ENCODE data around the gene IFIT3. TPM values are rescaled to one million over a fixed set of nuclear protein-coding genes. Genes with fewer than 3 reads are reported as not detected.

Gene IFIT3
- total RNA-seq, 3 donors from 2014 or later (not counting 1 experiment from before 2014, with no cell fraction given): 12.0 to 31.7 (median 12.2) TPM

- no peak for TF ChIP-seq CTCF (IDR thresholded peaks at IDR 0.05)
- Mint-ChIP-seq H3K9me3 (no peaks in the 10 kb centered on the region), H3K36me3 (no peaks in the 10 kb centered on the region), H3K27me3 (ENCODE audit: low read depth in 2 of 2) (peaks cover 21 to 65% of the 10 kb centered on the region in 2 donors), H3K4me1 (no peaks in the 10 kb centered on the region), H3K4me3 (no peak overlapping the region), H3K27ac (no peak overlapping the region)
- Histone ChIP-seq H3K9me3 (ENCODE audit: control insufficient read depth, insufficient read depth, low read length) (no peaks in the 10 kb centered on the region), H3K27ac (ENCODE audit: low read length) (no peak overlapping the region), H3K4me1 (ENCODE audit: control insufficient read depth, insufficient read depth, low read length) (no peaks in the 10 kb centered on the region), H3K4me3 (ENCODE audit: low read length) (no peak overlapping the region), H3K36me3 (ENCODE audit: control insufficient read depth, insufficient read depth, low read length) (no peaks in the 10 kb centered on the region), H3K27me3 (ENCODE audit: control insufficient read depth, insufficient read depth, low read length) (peaks cover 2% of the 10 kb centered on the region)
- WGBS (ENCODE audit: insufficient coverage): 92% methylated on average over 12 of the region's 12 CpGs
- intact Hi-C loops (cut with micrococcal nuclease): no loop called here
- no peak for DNase-seq
- no peak for ATAC-seq
These were observed 24.2 kb downstream of the IFIT3 start for GRCh38 chr10:89351780-89352597.

GRCh38 chr10:89352802-89353201 is 25.0 kb downstream of the IFIT3 start:
- DNase-seq (no peak), ATAC-seq (no peak)
- peaks cover 24 to 65% of the 10 kb centered on the region in 2 donors for H3K27me3 Mint-ChIP-seq (ENCODE audit: low read depth in 2 of 2)
- H3K4me1 ChIP-seq (ENCODE audit: control insufficient read depth, insufficient read depth, low read length): no peaks in the 10 kb centered on the region
- no peaks in the 10 kb centered on the region for H3K9me3 ChIP-seq (ENCODE audit: control insufficient read depth, insufficient read depth, low read length)
- no peak overlapping the region for H3K4me3 Mint-ChIP-seq
- no peaks in the 10 kb centered on the region for H3K9me3 Mint-ChIP-seq
- no peaks in the 10 kb centered on the region for H3K36me3 ChIP-seq (ENCODE audit: control insufficient read depth, insufficient read depth, low read length)
- TF ChIP-seq CTCF (IDR thresholded peaks at IDR 0.05): no peak
- H3K27ac ChIP-seq (ENCODE audit: low read length): no peak overlapping the region
- no peaks in the 10 kb centered on the region for H3K36me3 Mint-ChIP-seq
- no peak overlapping the region for H3K27ac Mint-ChIP-seq
- no peak overlapping the region for H3K4me3 ChIP-seq (ENCODE audit: low read length)
- 81% methylated on average over 4 of the region's 4 CpGs for WGBS (ENCODE audit: insufficient coverage)
- peaks cover 4% of the 10 kb centered on the region for H3K27me3 ChIP-seq (ENCODE audit: control insufficient read depth, insufficient read depth, low read length)
- intact Hi-C loops (cut with micrococcal nuclease): no loop called here
- H3K4me1 Mint-ChIP-seq: no peaks in the 10 kb centered on the region

GRCh38 chr10:89355394-89355931 is 27.7 kb downstream of the IFIT3 start:
- H3K36me3 Mint-ChIP-seq: no peaks in the 10 kb centered on the region
- intact Hi-C loops (cut with micrococcal nuclease): no loop called here
- H3K4me3 ChIP-seq (ENCODE audit: low read length): no peak overlapping the region
- no peaks in the 10 kb centered on the region for H3K9me3 Mint-ChIP-seq
- H3K27ac Mint-ChIP-seq: no peak overlapping the region
- no peaks in the 10 kb centered on the region for H3K4me1 Mint-ChIP-seq
- H3K27me3 Mint-ChIP-seq (ENCODE audit: low read depth in 2 of 2): peaks cover 25 to 44% of the 10 kb centered on the region in 2 donors
- WGBS (ENCODE audit: insufficient coverage): 100% methylated on average over 2 of the region's 2 CpGs
- H3K36me3 ChIP-seq (ENCODE audit: control insufficient read depth, insufficient read depth, low read length): no peaks in the 10 kb centered on the region
- no peak for DNase-seq
- H3K27me3 ChIP-seq (ENCODE audit: control insufficient read depth, insufficient read depth, low read length): peaks cover 4% of the 10 kb centered on the region
- no peaks in the 10 kb centered on the region for H3K4me1 ChIP-seq (ENCODE audit: control insufficient read depth, insufficient read depth, low read length)
- no peak overlapping the region for H3K4me3 Mint-ChIP-seq
- no peak for ATAC-seq
- H3K9me3 ChIP-seq (ENCODE audit: control insufficient read depth, insufficient read depth, low read length): no peaks in the 10 kb centered on the region
- H3K27ac ChIP-seq (ENCODE audit: low read length): no peak overlapping the region
- TF ChIP-seq CTCF (IDR thresholded peaks at IDR 0.05): no peak
